Body of pancreas (tissue), 4 donors: Measurements from ENCODE around the gene DDX21. TPM values are rescaled to one million over a fixed set of nuclear protein-coding genes. Genes with fewer than 3 reads are reported as not detected.

Experiments
- ATAC-seq: fragments of 150-250 bp; one replicate; pipeline ENCODE4 v1.9.1; 2016
- DNase-seq, 4 donors: peaks; one replicate each; pipeline ENCODE4 v3.0.0-alpha.2; 2019
- H3K27ac ChIP-seq, 4 donors: fragments of 200-600 bp; sonication (generic); 1 replicate in 3 of 4; 2 replicates in 1 of 4; pipeline versions ENCODE4 v1.5.1 to v1.6.1; 2016 to 2019; ENCODE audit warnings: mild to moderate bottlenecking in 1 of 4, mixed read lengths in 1 of 4, moderate library complexity in 1 of 4
- H3K27me3 ChIP-seq, 2 donors: fragments of 200-600 bp; sonication (generic); one replicate each; pipeline ENCODE4 v1.6.0; 2016; ENCODE audit warnings: mild to moderate bottlenecking in 1 of 2
- H3K36me3 ChIP-seq, 2 donors: fragments of 200-600 bp; sonication (generic); replicated peaks in 1 of 2; 2 replicates each; pipeline ENCODE4 v1.5.1; 2016; ENCODE audit warnings: low read depth in 2 of 2; ENCODE audit not compliant: insufficient read depth in 1 of 2
- H3K4me1 ChIP-seq: fragments of 200-600 bp; sonication (generic); one replicate; pipeline ENCODE4 v1.6.0; 2016
- H3K4me3 ChIP-seq, 2 donors: fragments of 200-600 bp; sonication (generic); 1 replicate in 1 of 2; 2 replicates in 1 of 2; pipeline ENCODE4 v1.5.1; 2016 to 2019
- H3K9me3 ChIP-seq, 3 donors: fragments of 200-600 bp; sonication (generic); 1 replicate in 2 of 3; 2 replicates in 1 of 3; pipeline ENCODE4 v1.5.1; 2016
- CTCF ChIP-seq, 7 experiments: fragments of 450-650 bp in 4 of 7; fragments of 200-600 bp in 3 of 7; sonication (generic) in 3 of 7; IDR thresholded peaks; one replicate each; pipeline ENCODE4 v1.5.1; 2016 to 2019; ENCODE audit warnings: antibody characterized with exemption in 7 of 7
- POLR2A ChIP-seq, 3 donors: fragments of 450-650 bp; IDR thresholded peaks; one replicate each; pipeline ENCODE4 v1.6.1; 2016; ENCODE audit warnings: antibody characterized with exemption in 3 of 3, mild to moderate bottlenecking in 2 of 3
- WGBS, 2 donors: methylation state at CpG; one replicate each; pipeline ENCODE4 v1.1.5; 2017; 5-methylcytosine and 5-hydroxymethylcytosine counted together
- intact Hi-C: fragments of 100-400 bp; cut with DNase I; formaldehyde crosslinking; loops from one replicate; pipeline ENCODE4 v1.15.1; 2023
- total RNA-seq, 2 donors: library from RNA; depleted of rRNA; stranded (reverse); fragments of >200 nt; gene quantifications; one replicate each; pipeline ENCODE4 v1.1.0, GENCODE V29; 2016

The DDX21 gene
- total RNA-seq, 2 donors from 2014 or later = 24.6 to 38.9 TPM

GRCh38 chr10:69014171-69014570, 58.2 kb downstream of the DDX21 start:
- Histone ChIP-seq H3K27me3 (no peaks in the 10 kb centered on the region), H3K36me3 (peaks cover 0 to 10% of the 10 kb centered on the region in 2 donors), H3K27ac (no peak overlapping the region), H3K9me3 (no peaks in the 10 kb centered on the region), H3K4me3 (no peak overlapping the region), H3K4me1 (no peaks in the 10 kb centered on the region)
- no peak for DNase-seq
- intact Hi-C loops = no loop called here
- TF ChIP-seq CTCF (IDR thresholded peaks at IDR 0.05) (no peak), POLR2A (IDR thresholded peaks at IDR 0.05) (no peak)
- ATAC-seq = no peak
- 93 to 94% methylated on average over 1 of the region's 1 CpG for WGBS, 2 donors

- no peak for DNase-seq
- ATAC-seq = no peak
- H3K9me3 ChIP-seq = no peaks in the 10 kb centered on the region
- WGBS, 2 donors = 70 to 77% methylated on average over 3 of the region's 3 CpGs
- H3K27ac ChIP-seq = no peak overlapping the region
- H3K4me1 ChIP-seq = no peaks in the 10 kb centered on the region
- no peaks in the 10 kb centered on the region for H3K27me3 ChIP-seq
- TF ChIP-seq POLR2A (IDR thresholded peaks at IDR 0.05) (no peak), CTCF (IDR thresholded peaks at IDR 0.05) (no peak)
- peaks cover 0 to 3% of the 10 kb centered on the region in 2 donors for H3K36me3 ChIP-seq
- H3K4me3 ChIP-seq = no peak overlapping the region
- intact Hi-C loops = no loop called here
These were observed 62.6 kb downstream of the DDX21 start for GRCh38 chr10:69018613-69019012.

- Histone ChIP-seq H3K4me1 (no peaks in the 10 kb centered on the region), H3K36me3 (no peaks in the 10 kb centered on the region), H3K9me3 (no peaks in the 10 kb centered on the region), H3K27me3 (no peaks in the 10 kb centered on the region), H3K4me3 (no peak overlapping the region), H3K27ac (no peak overlapping the region)
- intact Hi-C loops = no loop called here
- no peak for TF ChIP-seq POLR2A (IDR thresholded peaks at IDR 0.05)
- no peak for TF ChIP-seq CTCF (IDR thresholded peaks at IDR 0.05)
- ATAC-seq (no peak), DNase-seq (no peak)
- WGBS, 2 donors = 93 to 96% methylated on average over 17 to 19 of the region's 19 CpGs
These were observed 66.6 kb downstream of the DDX21 start for GRCh38 chr10:69022611-69023010.

GRCh38 chr10:69025370-69025896, 69.5 kb downstream of the DDX21 start:
- DNase-seq = no peak
- intact Hi-C loops = no loop called here
- 72 to 74% methylated on average over 4 of the region's 4 CpGs for WGBS, 2 donors
- no peak overlapping the region for H3K4me3 ChIP-seq
- no peak overlapping the region for H3K27ac ChIP-seq
- no peak for TF ChIP-seq CTCF (IDR thresholded peaks at IDR 0.05)
- no peak for TF ChIP-seq POLR2A (IDR thresholded peaks at IDR 0.05)
- no peaks in the 10 kb centered on the region for H3K36me3 ChIP-seq
- no peaks in the 10 kb centered on the region for H3K27me3 ChIP-seq
- ATAC-seq = no peak
- no peaks in the 10 kb centered on the region for H3K4me1 ChIP-seq
- H3K9me3 ChIP-seq = no peaks in the 10 kb centered on the region

- H3K27me3 ChIP-seq = no peaks in the 10 kb centered on the region
- intact Hi-C loops = no loop called here
- TF ChIP-seq CTCF (IDR thresholded peaks at IDR 0.05) = no peak
- TF ChIP-seq POLR2A (IDR thresholded peaks at IDR 0.05) = no peak
- no peaks in the 10 kb centered on the region for H3K4me1 ChIP-seq
- 74 to 78% methylated on average over 4 of the region's 4 CpGs for WGBS, 2 donors
- DNase-seq = no peak
- no peak for ATAC-seq
- H3K4me3 ChIP-seq = no peak overlapping the region
- H3K9me3 ChIP-seq = no peaks in the 10 kb centered on the region
- no peak overlapping the region for H3K27ac ChIP-seq
- H3K36me3 ChIP-seq = no peaks in the 10 kb centered on the region
These were observed 77.3 kb downstream of the DDX21 start for GRCh38 chr10:69033256-69033655.
